Prostate gland (tissue), 2 donors: ENCODE results near the gene PLAAT3. TPM values are rescaled to one million over a fixed set of nuclear protein-coding genes. Genes with fewer than 3 reads are reported as not detected.
A peak's percentile ranks its signal among the peaks of the same experiment; 100 is the strongest.
"Not testable (repeated sequence)": the region's sequence is repeated elsewhere in the genome, so short reads cannot be mapped to it uniquely, and the experiment has no call there.

Source experiments
- DNase-seq: peaks from one replicate; pipeline ENCODE4 v3.0.0-alpha.2; 2019; ENCODE audit warnings: low spot score
- H3K27ac ChIP-seq, 2 donors: fragments of 200-600 bp; sonication (generic); 2 replicates each; pipeline ENCODE4 v1.5.1; 2017 to 2019
- H3K27me3 ChIP-seq: fragments of 200-600 bp; sonication (generic); replicated peaks from 2 replicates; pipeline ENCODE4 v1.5.1; 2019; ENCODE audit not compliant: insufficient read depth
- H3K36me3 ChIP-seq, 2 donors: fragments of 200-600 bp; sonication (generic); 1 replicate in 1 of 2; 2 replicates in 1 of 2; pipeline versions ENCODE4 v1.5.1 to v1.8.1; 2017 to 2019
- H3K4me1 ChIP-seq: fragments of 200-600 bp; sonication (generic); replicated peaks from 2 replicates; pipeline ENCODE4 v1.5.1; 2019
- H3K4me3 ChIP-seq, 2 donors: fragments of 200-600 bp; sonication (generic); 2 replicates each; pipeline ENCODE4 v1.5.1; 2017 to 2019
- H3K9me3 ChIP-seq: fragments of 200-600 bp; sonication (generic); 2 replicates; pipeline ENCODE4 v1.5.1; 2017
- POLR2A ChIP-seq: fragments of 450-650 bp; IDR thresholded peaks from one replicate; pipeline ENCODE4 v1.6.1; 2016; ENCODE audit warnings: antibody characterized with exemption, mild to moderate bottlenecking
- POLR2AphosphoS5 ChIP-seq: sonication (generic); formaldehyde crosslinking; IDR thresholded peaks from one replicate; pipeline ENCODE4 v1.6.1; 2017; ENCODE audit warnings: antibody characterized with exemption
- WGBS: methylation state at CpG from one replicate; pipeline ENCODE4 v1.1.5; 2018; 5-methylcytosine and 5-hydroxymethylcytosine counted together
- intact Hi-C: fragments of 100-400 bp; cut with DNase I; formaldehyde crosslinking; loops from one replicate; pipeline ENCODE4 v1.14.2; 2022
- total RNA-seq, 2 donors: library from RNA; depleted of rRNA; stranded (reverse); fragments of >200 nt; gene quantifications; one replicate each; pipeline ENCODE4 v1.1.0, GENCODE V29; 2016
- TF ChIP-seq, protein P1 (sequence below), 4 experiments: fragments of 200-600 bp in 2 of 4; fragments of 450-650 bp in 2 of 4; sonication (generic) in 2 of 4; IDR thresholded peaks; 1 replicate in 3 of 4; 2 replicates in 1 of 4; pipeline ENCODE4 v1.5.1; 2016 to 2019; ENCODE audit warnings: antibody characterized with exemption in 4 of 4, mild to moderate bottlenecking in 2 of 4, moderate library complexity in 2 of 4

PLAAT3 gene
- total RNA-seq, 2 donors from 2014 or later, result 7.0 to 118 TPM

DNA sequence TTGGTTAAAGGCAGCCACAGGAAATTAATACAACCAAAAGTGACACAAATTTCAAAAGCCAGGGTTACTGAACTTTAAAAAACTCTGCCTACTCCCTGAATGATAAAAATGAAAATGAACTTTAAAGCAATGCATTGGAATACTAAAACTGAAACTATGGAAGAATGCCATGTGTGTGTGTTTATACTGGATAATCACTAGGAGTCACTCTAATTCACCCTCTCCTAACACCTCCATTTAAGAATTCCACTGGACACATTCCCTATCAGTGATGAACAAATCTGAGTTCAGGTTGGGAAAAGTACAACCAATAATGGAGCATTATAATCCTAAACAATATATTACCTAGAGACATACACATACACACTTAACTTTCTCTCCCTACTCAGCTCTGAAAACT, 27.5 kb upstream of the PLAAT3 start:
- Histone ChIP-seq H3K27ac (no peak overlapping the region), H3K36me3 (no peaks in the 10 kb centered on the region)

DNA sequence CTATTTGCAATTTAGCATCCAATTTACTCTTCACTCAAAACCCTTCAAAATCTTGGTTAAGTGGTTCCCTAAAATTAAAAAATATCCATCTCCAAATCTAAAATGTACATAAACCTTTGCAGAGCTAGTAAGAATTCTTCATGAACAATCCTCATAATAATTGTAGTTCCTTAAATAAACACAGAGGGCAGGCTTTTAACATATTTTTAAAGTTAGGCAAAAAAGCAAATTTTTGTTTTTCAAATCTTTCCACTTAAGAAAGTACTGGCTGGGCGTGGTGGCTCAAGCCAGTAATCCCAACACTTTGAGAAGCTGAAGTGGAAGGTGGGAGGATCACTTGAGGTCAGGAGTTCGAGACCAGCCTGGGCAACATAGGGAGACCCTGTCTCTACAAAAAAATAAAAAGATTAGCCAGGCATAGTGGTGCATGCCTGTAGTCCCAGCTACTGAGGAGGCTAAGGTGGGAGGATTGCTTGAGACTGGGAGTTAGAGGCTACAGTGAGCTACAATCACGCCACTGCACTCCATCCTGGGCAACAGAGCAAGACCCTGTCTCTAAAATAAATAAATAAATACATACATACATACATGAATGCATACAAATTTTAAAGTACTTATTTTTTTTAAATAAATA, 25.1 kb upstream of the PLAAT3 start:
- Histone ChIP-seq H3K27me3 (no peaks in the 10 kb centered on the region), H3K4me1 (no peaks in the 10 kb centered on the region), H3K9me3 (no peaks in the 10 kb centered on the region), H3K36me3 (no peaks in the 10 kb centered on the region), H3K27ac (no peak overlapping the region), H3K4me3 (no peak overlapping the region)
- DNase-seq, result no peak
- TF ChIP-seq POLR2AphosphoS5, result no peak
- TF ChIP-seq, protein P1, sequence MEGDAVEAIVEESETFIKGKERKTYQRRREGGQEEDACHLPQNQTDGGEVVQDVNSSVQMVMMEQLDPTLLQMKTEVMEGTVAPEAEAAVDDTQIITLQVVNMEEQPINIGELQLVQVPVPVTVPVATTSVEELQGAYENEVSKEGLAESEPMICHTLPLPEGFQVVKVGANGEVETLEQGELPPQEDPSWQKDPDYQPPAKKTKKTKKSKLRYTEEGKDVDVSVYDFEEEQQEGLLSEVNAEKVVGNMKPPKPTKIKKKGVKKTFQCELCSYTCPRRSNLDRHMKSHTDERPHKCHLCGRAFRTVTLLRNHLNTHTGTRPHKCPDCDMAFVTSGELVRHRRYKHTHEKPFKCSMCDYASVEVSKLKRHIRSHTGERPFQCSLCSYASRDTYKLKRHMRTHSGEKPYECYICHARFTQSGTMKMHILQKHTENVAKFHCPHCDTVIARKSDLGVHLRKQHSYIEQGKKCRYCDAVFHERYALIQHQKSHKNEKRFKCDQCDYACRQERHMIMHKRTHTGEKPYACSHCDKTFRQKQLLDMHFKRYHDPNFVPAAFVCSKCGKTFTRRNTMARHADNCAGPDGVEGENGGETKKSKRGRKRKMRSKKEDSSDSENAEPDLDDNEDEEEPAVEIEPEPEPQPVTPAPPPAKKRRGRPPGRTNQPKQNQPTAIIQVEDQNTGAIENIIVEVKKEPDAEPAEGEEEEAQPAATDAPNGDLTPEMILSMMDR (IDR thresholded peaks at IDR 0.05), result peak in 2 of 4 experiments; percentile 21 to 49
- TF ChIP-seq POLR2A, result no peak
- 86% methylated on average over 3 of the region's 3 CpGs for WGBS
- intact Hi-C loops, result loop anchor here (5.0 kb wide), 1 partner anchor 98 kb away; no protein-coding TSS in a partner anchor

More for the DNA sequence above, 27.5 kb upstream of the PLAAT3 start:
- no peaks in the 10 kb centered on the region for H3K4me1 ChIP-seq
- no peak for DNase-seq
- no peaks in the 10 kb centered on the region for H3K27me3 ChIP-seq
- TF ChIP-seq, protein P1 (IDR thresholded peaks at IDR 0.05), result peak in 1 of 4 experiments; percentile 9
- TF ChIP-seq POLR2A, result no peak
- intact Hi-C loops, result no loop called here
- no peak overlapping the region for H3K4me3 ChIP-seq
- no peaks in the 10 kb centered on the region for H3K9me3 ChIP-seq

DNA sequence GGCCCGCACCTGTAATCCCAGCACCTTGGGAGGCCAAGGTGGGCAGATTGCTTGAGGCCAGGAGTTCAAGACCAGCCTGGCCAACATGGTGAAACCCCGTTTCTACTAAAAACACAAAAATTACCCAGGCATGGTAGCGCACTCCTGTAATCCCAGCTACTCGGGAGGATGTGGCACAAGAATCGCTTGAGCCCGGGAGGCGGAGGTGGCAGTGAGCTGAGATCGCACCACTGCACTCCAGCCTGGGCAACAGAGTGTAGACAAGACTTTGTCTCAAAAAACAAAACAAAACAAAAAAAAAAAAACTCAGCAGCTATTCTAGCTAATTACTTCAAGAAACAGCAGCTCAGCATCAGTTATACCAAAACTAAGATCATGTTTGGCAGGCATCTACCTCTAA, 24.2 kb upstream of the PLAAT3 start:
- not testable (repeated sequence) for DNase-seq, H3K4me1 ChIP-seq, H3K9me3 ChIP-seq, H3K27me3 ChIP-seq, H3K36me3 ChIP-seq, H3K27ac ChIP-seq, H3K4me3 ChIP-seq
- intact Hi-C loops, result loop anchor here (5.0 kb wide), 1 partner anchor 99 kb away; no protein-coding TSS in a partner anchor
- WGBS, result 95% methylated on average over 8 of the region's 8 CpGs

DNA sequence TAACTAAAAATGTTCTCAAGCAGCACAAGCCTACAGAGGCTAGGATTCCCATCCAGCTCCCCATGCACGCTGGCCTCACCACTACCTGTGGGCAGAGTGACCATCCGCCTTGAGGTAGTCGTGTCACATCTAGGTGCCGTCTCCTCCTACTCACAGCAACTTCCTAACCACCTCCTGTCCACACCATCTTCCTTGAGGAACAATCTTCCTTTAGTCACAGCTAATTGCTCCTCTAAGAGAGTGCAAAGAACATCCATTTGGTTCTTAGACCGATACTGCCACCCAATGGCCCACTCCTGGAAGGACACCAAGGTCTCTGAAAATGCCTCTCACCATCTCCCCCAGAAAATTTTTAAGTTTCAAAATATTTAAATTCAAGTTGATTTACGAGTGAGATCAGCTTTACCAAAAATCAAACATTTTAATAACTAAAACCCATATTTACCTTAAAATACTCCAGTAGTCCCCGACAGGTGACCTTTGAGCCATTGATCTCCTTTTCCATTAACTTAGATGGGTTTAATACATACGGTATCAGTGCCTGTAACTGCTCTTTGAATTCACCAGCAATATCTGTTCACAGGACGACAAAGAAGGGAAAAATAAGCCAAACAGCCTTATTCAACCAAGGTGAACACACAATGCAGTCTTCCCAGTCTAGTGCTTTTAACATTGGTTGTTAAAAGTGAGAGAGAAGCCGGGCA, 21.7 kb upstream of the PLAAT3 start:
- no peak overlapping the region for H3K4me3 ChIP-seq
- intact Hi-C loops, result loop anchor here (2.0 to 5.0 kb wide), 2 partner anchors 101 to 157 kb away; no protein-coding TSS in a partner anchor
- H3K36me3 ChIP-seq, result no peaks in the 10 kb centered on the region
- H3K9me3 ChIP-seq, result no peaks in the 10 kb centered on the region
- peak; percentile 48 for DNase-seq
- no peak overlapping the region for H3K27ac ChIP-seq
- WGBS, result 65% methylated on average over 10 of the region's 10 CpGs
- no peak for TF ChIP-seq POLR2AphosphoS5
- TF ChIP-seq, protein P1 (IDR thresholded peaks at IDR 0.05), result peak in 3 of 4 experiments; percentile 66 to 84 (median 79)
- H3K27me3 ChIP-seq, result no peaks in the 10 kb centered on the region
- H3K4me1 ChIP-seq, result no peaks in the 10 kb centered on the region

DNA sequence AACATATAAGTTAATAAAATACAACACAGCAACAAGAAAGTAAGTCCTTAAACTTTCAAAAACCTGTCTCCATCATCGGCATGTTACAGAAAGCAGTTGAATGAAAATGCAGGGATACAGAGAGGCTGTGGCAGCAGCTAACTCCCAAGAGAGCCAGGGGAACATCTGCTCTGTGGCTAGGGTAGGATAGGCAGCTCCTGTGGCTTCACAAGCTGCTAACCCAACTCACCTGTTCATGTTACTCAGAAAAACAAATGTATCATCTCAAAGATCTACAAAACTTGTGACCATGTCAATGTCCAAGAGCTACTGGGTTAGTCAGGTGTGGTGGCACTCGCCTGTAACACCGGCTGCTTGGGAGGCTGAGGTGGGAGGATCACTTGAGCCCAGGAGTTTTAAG, 15.2 kb upstream of the PLAAT3 start:
- Histone ChIP-seq H3K36me3 (no peaks in the 10 kb centered on the region), H3K27ac (no peak overlapping the region), H3K27me3 (no peaks in the 10 kb centered on the region), H3K4me1 (no peaks in the 10 kb centered on the region), H3K9me3 (no peaks in the 10 kb centered on the region), H3K4me3 (no peak overlapping the region)
- 96% methylated on average over 3 of the region's 3 CpGs for WGBS
- no peak for TF ChIP-seq POLR2A
- DNase-seq, result no peak
- intact Hi-C loops, result no loop called here
